ENCODE data around the gene FUBP3.

- TF ChIP-seq, protein P1, sequence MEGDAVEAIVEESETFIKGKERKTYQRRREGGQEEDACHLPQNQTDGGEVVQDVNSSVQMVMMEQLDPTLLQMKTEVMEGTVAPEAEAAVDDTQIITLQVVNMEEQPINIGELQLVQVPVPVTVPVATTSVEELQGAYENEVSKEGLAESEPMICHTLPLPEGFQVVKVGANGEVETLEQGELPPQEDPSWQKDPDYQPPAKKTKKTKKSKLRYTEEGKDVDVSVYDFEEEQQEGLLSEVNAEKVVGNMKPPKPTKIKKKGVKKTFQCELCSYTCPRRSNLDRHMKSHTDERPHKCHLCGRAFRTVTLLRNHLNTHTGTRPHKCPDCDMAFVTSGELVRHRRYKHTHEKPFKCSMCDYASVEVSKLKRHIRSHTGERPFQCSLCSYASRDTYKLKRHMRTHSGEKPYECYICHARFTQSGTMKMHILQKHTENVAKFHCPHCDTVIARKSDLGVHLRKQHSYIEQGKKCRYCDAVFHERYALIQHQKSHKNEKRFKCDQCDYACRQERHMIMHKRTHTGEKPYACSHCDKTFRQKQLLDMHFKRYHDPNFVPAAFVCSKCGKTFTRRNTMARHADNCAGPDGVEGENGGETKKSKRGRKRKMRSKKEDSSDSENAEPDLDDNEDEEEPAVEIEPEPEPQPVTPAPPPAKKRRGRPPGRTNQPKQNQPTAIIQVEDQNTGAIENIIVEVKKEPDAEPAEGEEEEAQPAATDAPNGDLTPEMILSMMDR (IDR thresholded peaks at IDR 0.05; ENCODE audit: low read depth, low read length, poor library complexity, severe bottlenecking), result no peak
- TF ChIP-seq EZH2phosphoT487 (IDR thresholded peaks at IDR 0.05; ENCODE audit: borderline replicate concordance, low read length), result no peak
Observed at GRCh38 chr9:130635721-130636647, 56.6 kb downstream of the FUBP3 start.

Data from DOHH2 (cell line).